Measurements from ENCODE around the gene PDGFC.
"Not testable (repeated sequence)": the region's sequence is repeated elsewhere in the genome, so short reads cannot be mapped to it uniquely, and the experiment has no call there.

PDGFC gene

GRCh38 chr4:156932360-156932759 lies 39.2 kb downstream of the PDGFC start:
- not testable (repeated sequence) for H3K4me2 ChIP-seq (ENCODE audit: low read length); H3K27me3 ChIP-seq (ENCODE audit: control insufficient read depth, insufficient read depth, low read length)

GRCh38 chr4:156931267-156931666 lies 40.3 kb downstream of the PDGFC start:
- Histone ChIP-seq H3K4me2 (ENCODE audit: low read length) (peak overlapping the region; percentile 43), H3K9ac (ENCODE audit: low read depth, low read length) (no peak overlapping the region)

More at GRCh38 chr4:156932360-156932759, 39.2 kb downstream of the PDGFC start:
- H3K36me3 ChIP-seq (ENCODE audit: insufficient read depth, low read length); H3K9ac ChIP-seq (ENCODE audit: low read depth, low read length); H3K9me3 ChIP-seq (replicated peaks; ENCODE audit: low read length); H3K4me3 ChIP-seq (ENCODE audit: low read length): not testable (repeated sequence)
- peaks cover 41% of the 10 kb centered on the region for H3K4me1 ChIP-seq (ENCODE audit: control insufficient read depth, insufficient read depth, low read length)

GRCh38 chr4:156929386-156930105 lies 42.1 kb downstream of the PDGFC start:
- H3K4me3 ChIP-seq (ENCODE audit: low read length): no peak overlapping the region
- H3K36me3 ChIP-seq (ENCODE audit: insufficient read depth, low read length): peaks cover 15% of the 10 kb centered on the region
- H3K27me3 ChIP-seq (ENCODE audit: control insufficient read depth, insufficient read depth, low read length): no peaks in the 10 kb centered on the region
- H3K9me3 ChIP-seq (replicated peaks; ENCODE audit: low read length): no peaks in the 10 kb centered on the region
- H3K9ac ChIP-seq (ENCODE audit: low read depth, low read length): no peak overlapping the region
- no peak overlapping the region for H3K4me2 ChIP-seq (ENCODE audit: low read length)
- H3K4me1 ChIP-seq (ENCODE audit: control insufficient read depth, insufficient read depth, low read length): peaks cover 41% of the 10 kb centered on the region

More at GRCh38 chr4:156931267-156931666, 40.3 kb downstream of the PDGFC start:
- H3K36me3 ChIP-seq (ENCODE audit: insufficient read depth, low read length): peaks cover 7% of the 10 kb centered on the region
- H3K4me1 ChIP-seq (ENCODE audit: control insufficient read depth, insufficient read depth, low read length): peaks cover 41% of the 10 kb centered on the region
- H3K4me3 ChIP-seq (ENCODE audit: low read length): no peak overlapping the region
- no peaks in the 10 kb centered on the region for H3K9me3 ChIP-seq (replicated peaks; ENCODE audit: low read length)
- no peaks in the 10 kb centered on the region for H3K27me3 ChIP-seq (ENCODE audit: control insufficient read depth, insufficient read depth, low read length)

- peaks cover 36% of the 10 kb centered on the region for H3K36me3 ChIP-seq (ENCODE audit: insufficient read depth, low read length)
- H3K4me2 ChIP-seq (ENCODE audit: low read length): no peak overlapping the region
- no peak overlapping the region for H3K4me3 ChIP-seq (ENCODE audit: low read length)
- peaks cover 11% of the 10 kb centered on the region for H3K4me1 ChIP-seq (ENCODE audit: control insufficient read depth, insufficient read depth, low read length)
- H3K9me3 ChIP-seq (replicated peaks; ENCODE audit: low read length): no peaks in the 10 kb centered on the region
- H3K27me3 ChIP-seq (ENCODE audit: control insufficient read depth, insufficient read depth, low read length): no peaks in the 10 kb centered on the region
- H3K9ac ChIP-seq (ENCODE audit: low read depth, low read length): no peak overlapping the region
Observed at GRCh38 chr4:156924774-156925315, 46.8 kb downstream of the PDGFC start.

- peaks cover 1% of the 10 kb centered on the region for H3K4me1 ChIP-seq (ENCODE audit: control insufficient read depth, insufficient read depth, low read length)
- peaks cover 42% of the 10 kb centered on the region for H3K36me3 ChIP-seq (ENCODE audit: insufficient read depth, low read length)
- no peaks in the 10 kb centered on the region for H3K9me3 ChIP-seq (replicated peaks; ENCODE audit: low read length)
- no peak overlapping the region for H3K4me2 ChIP-seq (ENCODE audit: low read length)
- no peaks in the 10 kb centered on the region for H3K27me3 ChIP-seq (ENCODE audit: control insufficient read depth, insufficient read depth, low read length)
- no peak overlapping the region for H3K4me3 ChIP-seq (ENCODE audit: low read length)
- no peak overlapping the region for H3K9ac ChIP-seq (ENCODE audit: low read depth, low read length)
Observed at GRCh38 chr4:156923525-156923924, 48.1 kb downstream of the PDGFC start.

- no peak overlapping the region for H3K4me3 ChIP-seq (ENCODE audit: low read length)
- H3K4me1 ChIP-seq (ENCODE audit: control insufficient read depth, insufficient read depth, low read length): peaks cover 11% of the 10 kb centered on the region
- H3K9me3 ChIP-seq (replicated peaks; ENCODE audit: low read length): no peaks in the 10 kb centered on the region
- no peaks in the 10 kb centered on the region for H3K27me3 ChIP-seq (ENCODE audit: control insufficient read depth, insufficient read depth, low read length)
- H3K4me2 ChIP-seq (ENCODE audit: low read length): no peak overlapping the region
- H3K36me3 ChIP-seq (ENCODE audit: insufficient read depth, low read length): peaks cover 14% of the 10 kb centered on the region
- no peak overlapping the region for H3K9ac ChIP-seq (ENCODE audit: low read depth, low read length)
Observed at GRCh38 chr4:156915221-156915620, 56.4 kb downstream of the PDGFC start.

- H3K4me3 ChIP-seq (ENCODE audit: low read length): no peak overlapping the region
- H3K4me2 ChIP-seq (ENCODE audit: low read length): no peak overlapping the region
- peaks cover 4% of the 10 kb centered on the region for H3K36me3 ChIP-seq (ENCODE audit: insufficient read depth, low read length)
- H3K9me3 ChIP-seq (replicated peaks; ENCODE audit: low read length): no peaks in the 10 kb centered on the region
- no peak overlapping the region for H3K9ac ChIP-seq (ENCODE audit: low read depth, low read length)
- H3K27me3 ChIP-seq (ENCODE audit: control insufficient read depth, insufficient read depth, low read length): no peaks in the 10 kb centered on the region
- peaks cover 24% of the 10 kb centered on the region for H3K4me1 ChIP-seq (ENCODE audit: control insufficient read depth, insufficient read depth, low read length)
Observed at GRCh38 chr4:156913234-156913633, 58.4 kb downstream of the PDGFC start.

GRCh38 chr4:156909010-156909409 lies 62.6 kb downstream of the PDGFC start:
- Histone ChIP-seq H3K36me3 (ENCODE audit: insufficient read depth, low read length) (no peaks in the 10 kb centered on the region), H3K4me3 (ENCODE audit: low read length) (no peak overlapping the region), H3K9ac (ENCODE audit: low read depth, low read length) (no peak overlapping the region), H3K9me3 (replicated peaks; ENCODE audit: low read length) (no peaks in the 10 kb centered on the region), H3K4me2 (ENCODE audit: low read length) (peak overlapping the region; percentile 34), H3K4me1 (ENCODE audit: control insufficient read depth, insufficient read depth, low read length) (peaks cover 26% of the 10 kb centered on the region), H3K27me3 (ENCODE audit: control insufficient read depth, insufficient read depth, low read length) (no peaks in the 10 kb centered on the region)

GRCh38 chr4:156906325-156906724 lies 65.3 kb downstream of the PDGFC start:
- peaks cover 29% of the 10 kb centered on the region for H3K4me1 ChIP-seq (ENCODE audit: control insufficient read depth, insufficient read depth, low read length)
- H3K4me2 ChIP-seq (ENCODE audit: low read length): no peak overlapping the region
- no peak overlapping the region for H3K9ac ChIP-seq (ENCODE audit: low read depth, low read length)
- H3K36me3 ChIP-seq (ENCODE audit: insufficient read depth, low read length): no peaks in the 10 kb centered on the region
- no peaks in the 10 kb centered on the region for H3K27me3 ChIP-seq (ENCODE audit: control insufficient read depth, insufficient read depth, low read length)
- H3K9me3 ChIP-seq (replicated peaks; ENCODE audit: low read length): no peaks in the 10 kb centered on the region
- H3K4me3 ChIP-seq (ENCODE audit: low read length): no peak overlapping the region

GRCh38 chr4:156901871-156902270 lies 69.7 kb downstream of the PDGFC start:
- Histone ChIP-seq H3K4me3 (ENCODE audit: low read length) (no peak overlapping the region), H3K4me2 (ENCODE audit: low read length) (peak overlapping the region; percentile 26), H3K36me3 (ENCODE audit: insufficient read depth, low read length) (no peaks in the 10 kb centered on the region), H3K27me3 (ENCODE audit: control insufficient read depth, insufficient read depth, low read length) (no peaks in the 10 kb centered on the region), H3K9me3 (replicated peaks; ENCODE audit: low read length) (no peaks in the 10 kb centered on the region), H3K9ac (ENCODE audit: low read depth, low read length) (no peak overlapping the region), H3K4me1 (ENCODE audit: control insufficient read depth, insufficient read depth, low read length) (peaks cover 16% of the 10 kb centered on the region)

GRCh38 chr4:156898373-156899117 lies 73.1 kb downstream of the PDGFC start:
- H3K4me1 ChIP-seq (ENCODE audit: control insufficient read depth, insufficient read depth, low read length): peaks cover 16% of the 10 kb centered on the region
- no peak overlapping the region for H3K9ac ChIP-seq (ENCODE audit: low read depth, low read length)
- H3K9me3 ChIP-seq (replicated peaks; ENCODE audit: low read length): no peaks in the 10 kb centered on the region
- no peaks in the 10 kb centered on the region for H3K27me3 ChIP-seq (ENCODE audit: control insufficient read depth, insufficient read depth, low read length)
- H3K4me3 ChIP-seq (ENCODE audit: low read length): no peak overlapping the region
- no peaks in the 10 kb centered on the region for H3K36me3 ChIP-seq (ENCODE audit: insufficient read depth, low read length)
- no peak overlapping the region for H3K4me2 ChIP-seq (ENCODE audit: low read length)
